ENCODE results near the gene METRN.
"Not testable (repeated sequence)": the region's sequence is repeated elsewhere in the genome, so short reads cannot be mapped to it uniquely, and the experiment has no call there.

METRN gene

DNA sequence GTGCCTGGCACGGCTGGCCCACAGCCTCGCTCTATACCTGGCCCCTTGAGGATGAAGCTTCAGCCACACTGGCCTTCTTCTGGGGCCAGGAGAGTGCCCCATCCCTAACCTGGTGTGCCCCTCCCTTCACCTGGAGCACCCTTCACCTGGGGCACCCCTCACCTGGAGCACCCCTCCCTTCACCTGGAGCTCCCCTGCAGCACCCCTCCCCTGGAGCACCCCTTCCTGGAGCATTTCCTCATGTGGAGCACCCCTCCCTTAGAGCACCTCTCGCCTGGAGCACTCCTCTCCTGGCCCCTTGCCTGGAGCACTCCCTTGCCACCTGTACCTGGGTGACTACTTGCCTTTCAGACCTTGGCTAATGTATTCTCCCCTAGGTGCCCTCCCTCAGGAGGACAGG, 6.9 kb upstream of the METRN start:
- H3K36me3 Mint-ChIP-seq, result no peaks in the 10 kb centered on the region
- no peak overlapping the region for H3K27ac Mint-ChIP-seq
- no peak overlapping the region for H3K4me3 Mint-ChIP-seq
- H3K9me3 Mint-ChIP-seq, result no peaks in the 10 kb centered on the region
- DNase-seq (ENCODE audit: low spot score in 2 of 2), result no peak
- no peak for ATAC-seq
- peaks cover 5% of the 10 kb centered on the region for H3K4me1 Mint-ChIP-seq

DNA sequence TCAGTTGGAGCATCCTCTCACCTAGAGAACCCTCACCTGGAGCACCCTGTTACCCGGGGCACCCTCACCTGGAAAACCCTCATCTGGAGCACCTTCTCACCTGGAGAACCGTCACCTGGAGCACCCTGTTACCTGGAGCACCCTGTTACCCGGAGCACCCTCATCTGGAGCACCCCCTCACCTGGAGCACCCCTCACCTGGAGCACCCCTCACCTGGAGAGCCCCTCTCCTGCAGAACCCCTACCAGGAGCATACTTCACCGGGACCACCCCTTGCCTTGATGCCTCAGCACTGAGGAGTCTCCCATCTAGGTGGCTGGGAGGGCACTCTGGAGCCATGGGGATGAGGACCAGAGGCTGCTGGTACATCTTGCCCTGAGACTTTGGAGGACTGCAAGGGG, 6.0 kb upstream of the METRN start:
- ATAC-seq (no peak), DNase-seq (ENCODE audit: low spot score in 2 of 2) (no peak)
- Mint-ChIP-seq H3K4me1 (peaks cover 5% of the 10 kb centered on the region), H3K4me3 (no peak overlapping the region), H3K27ac (no peak overlapping the region), H3K36me3 (no peaks in the 10 kb centered on the region), H3K9me3 (no peaks in the 10 kb centered on the region)

DNA sequence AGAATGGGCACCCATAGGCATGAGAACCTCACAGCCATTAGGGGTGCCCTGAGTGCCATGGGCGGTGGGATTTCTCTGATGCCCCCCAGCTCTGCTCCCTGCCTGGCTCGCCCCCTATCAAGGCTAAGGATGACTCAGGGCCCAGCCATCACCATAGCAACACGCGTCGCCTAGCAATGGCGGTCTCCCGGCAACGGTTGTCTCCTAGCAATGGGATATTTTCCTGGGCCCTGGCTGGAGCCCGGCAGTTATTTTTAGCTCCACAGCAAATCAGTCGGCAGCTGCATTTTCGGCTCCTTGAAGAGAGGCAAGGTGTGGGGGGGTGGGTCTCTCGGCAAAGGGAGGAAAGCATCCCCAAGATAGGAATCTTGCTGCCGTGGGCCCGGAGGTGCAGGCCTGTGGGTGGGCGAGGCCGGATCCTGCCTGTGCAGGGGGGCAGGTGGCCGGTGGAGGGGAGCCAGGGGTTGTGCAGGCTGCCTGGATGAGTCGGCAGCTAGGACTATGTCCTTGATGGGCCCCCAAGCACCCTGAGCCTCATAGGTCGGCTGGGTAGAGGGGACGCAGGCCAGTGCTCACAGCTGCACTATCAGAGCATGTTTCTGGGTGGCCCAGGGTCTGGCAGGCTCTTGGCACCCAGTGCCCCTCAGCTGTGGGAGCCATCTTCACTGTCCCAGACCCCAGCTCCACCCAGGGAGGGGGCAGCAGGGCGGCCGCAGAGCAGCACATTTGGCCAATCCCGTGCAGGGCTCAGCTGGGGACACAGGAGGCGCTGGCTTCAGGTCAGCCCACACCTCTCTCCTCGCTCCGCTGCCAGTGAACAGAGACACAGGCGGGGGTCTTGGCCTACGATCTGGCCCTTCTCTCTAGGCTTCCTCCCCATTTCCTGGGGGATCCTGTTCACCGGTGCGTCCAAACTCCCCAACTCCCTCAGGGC, 5.1 kb upstream of the METRN start:
- H3K4me3 Mint-ChIP-seq, result no peak overlapping the region
- ATAC-seq (no peak), DNase-seq (ENCODE audit: low spot score in 2 of 2) (no peak)
- no peaks in the 10 kb centered on the region for H3K9me3 Mint-ChIP-seq
- H3K36me3 Mint-ChIP-seq, result no peaks in the 10 kb centered on the region
- peaks cover 5% of the 10 kb centered on the region for H3K4me1 Mint-ChIP-seq
- H3K27ac Mint-ChIP-seq, result no peak overlapping the region

DNA sequence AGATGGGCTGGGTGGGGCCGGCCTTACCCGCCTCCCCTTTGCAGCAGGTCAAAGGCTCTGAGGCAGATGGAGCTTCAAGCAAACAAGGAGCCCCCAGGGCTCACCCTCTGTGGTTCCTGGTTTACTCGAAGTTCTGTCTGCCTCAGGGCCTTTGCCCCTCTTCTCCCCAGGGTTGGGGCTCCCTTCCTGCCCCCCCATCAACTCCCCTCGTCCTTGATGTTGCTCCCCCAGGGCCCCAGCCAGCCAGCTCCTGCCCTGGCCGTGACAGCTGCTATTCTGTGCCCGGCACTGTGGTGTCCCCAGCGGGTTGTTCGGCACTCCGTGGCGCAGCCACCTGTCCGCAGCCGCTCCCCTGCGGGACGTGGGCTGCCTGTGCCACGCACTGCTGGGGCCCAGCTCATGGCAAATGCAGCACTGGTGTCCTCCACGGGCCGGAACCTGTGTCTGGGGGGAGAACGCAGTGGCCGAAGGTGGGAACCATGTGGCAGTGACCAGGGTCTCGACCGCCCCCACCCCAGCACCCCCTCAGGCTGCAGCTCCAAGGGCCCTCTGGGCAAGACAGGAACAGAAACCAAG, 4.3 kb upstream of the METRN start:
- H3K27ac Mint-ChIP-seq, result no peak overlapping the region
- peaks cover 5% of the 10 kb centered on the region for H3K4me1 Mint-ChIP-seq
- ATAC-seq, result no peak
- no peak for DNase-seq (ENCODE audit: low spot score in 2 of 2)
- H3K4me3 Mint-ChIP-seq, result no peak overlapping the region
- no peaks in the 10 kb centered on the region for H3K36me3 Mint-ChIP-seq
- no peaks in the 10 kb centered on the region for H3K9me3 Mint-ChIP-seq

GRCh38 chr16:711084-711483, 3.8 kb upstream of the METRN start:
- no peak for ATAC-seq
- no peaks in the 10 kb centered on the region for H3K9me3 Mint-ChIP-seq
- H3K4me3 Mint-ChIP-seq, result no peak overlapping the region
- no peak overlapping the region for H3K27ac Mint-ChIP-seq
- H3K36me3 Mint-ChIP-seq, result no peaks in the 10 kb centered on the region
- no peak for DNase-seq (ENCODE audit: low spot score in 2 of 2)
- H3K4me1 Mint-ChIP-seq, result peaks cover 6% of the 10 kb centered on the region

GRCh38 chr16:711548-712320, 3.2 kb upstream of the METRN start:
- no peaks in the 10 kb centered on the region for H3K9me3 Mint-ChIP-seq
- ATAC-seq (peak; percentile 70), DNase-seq (ENCODE audit: low spot score in 2 of 2) (peak; percentile 89 to 91)
- no peak overlapping the region for H3K27ac Mint-ChIP-seq
- peaks cover 4% of the 10 kb centered on the region for H3K36me3 Mint-ChIP-seq
- H3K4me3 Mint-ChIP-seq, result no peak overlapping the region
- H3K4me1 Mint-ChIP-seq, result peaks cover 11% of the 10 kb centered on the region

DNA sequence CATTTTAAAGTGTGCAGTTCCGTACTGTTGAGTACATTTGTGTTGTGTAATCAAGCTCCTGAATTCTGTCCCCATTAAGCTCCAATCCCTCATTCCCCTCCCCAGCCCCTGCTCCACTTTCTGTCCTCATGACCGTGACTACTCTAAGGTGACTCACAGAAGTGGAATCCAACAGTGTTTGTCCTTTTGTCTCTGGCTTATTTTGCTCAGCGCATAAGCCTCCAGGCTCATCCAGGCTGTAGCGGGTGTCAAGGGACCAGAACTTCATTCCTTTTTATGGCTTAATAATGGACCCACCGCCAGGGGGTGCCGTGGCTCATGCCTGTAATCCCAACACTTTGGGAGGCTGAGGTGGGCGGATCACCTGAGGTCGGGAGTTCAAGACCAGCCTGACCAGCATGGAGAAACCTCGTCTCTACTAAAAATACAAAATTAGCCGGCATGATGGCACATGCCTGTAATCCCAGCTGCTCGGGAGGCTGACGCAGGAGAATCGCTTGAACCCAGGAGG, 2.1 kb upstream of the METRN start:
- not testable (repeated sequence) for H3K4me3 Mint-ChIP-seq, ATAC-seq, H3K36me3 Mint-ChIP-seq, H3K9me3 Mint-ChIP-seq, H3K27ac Mint-ChIP-seq
- DNase-seq (ENCODE audit: low spot score in 2 of 2), result peak; percentile 43 to 79
- H3K4me1 Mint-ChIP-seq, result peaks cover 11% of the 10 kb centered on the region

DNA sequence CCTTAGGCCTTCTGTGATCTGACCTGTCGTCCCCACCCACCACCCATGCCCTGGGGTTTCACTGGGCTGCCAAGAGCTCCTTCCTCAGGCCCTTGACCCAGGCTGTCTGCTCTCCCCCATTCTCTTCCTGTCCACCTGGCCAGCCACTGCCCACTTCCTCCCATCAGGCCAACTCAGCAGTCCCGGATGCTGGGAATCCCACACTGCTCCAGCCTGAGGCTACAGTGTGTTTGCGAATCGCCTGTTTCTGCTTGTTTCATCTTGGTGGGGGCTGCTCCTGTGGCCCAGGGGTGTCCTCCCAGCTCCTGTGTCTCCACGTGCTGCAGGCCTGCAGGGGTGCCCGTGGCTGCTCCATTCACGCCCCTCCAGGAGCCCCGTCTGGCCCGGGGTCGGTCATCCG, 839 bp upstream of the METRN start:
- ATAC-seq, result no peak
- Mint-ChIP-seq H3K4me1 (peaks cover 13% of the 10 kb centered on the region), H3K36me3 (peaks cover 5% of the 10 kb centered on the region), H3K9me3 (no peaks in the 10 kb centered on the region), H3K4me3 (peak overlapping the region; percentile 22), H3K27ac (no peak overlapping the region)
- no peak for DNase-seq (ENCODE audit: low spot score in 2 of 2)

GRCh38 chr16:715477-716199, 720 bp downstream of the METRN start:
- Mint-ChIP-seq H3K27ac (no peak overlapping the region), H3K36me3 (peaks cover 15% of the 10 kb centered on the region), H3K4me1 (peaks cover 27% of the 10 kb centered on the region), H3K9me3 (no peaks in the 10 kb centered on the region), H3K4me3 (peak overlapping the region; percentile 61)
- peak in 1 of 2 donors; percentile 79 for DNase-seq (ENCODE audit: low spot score in 2 of 2)
- ATAC-seq, result peak; percentile 24

DNA sequence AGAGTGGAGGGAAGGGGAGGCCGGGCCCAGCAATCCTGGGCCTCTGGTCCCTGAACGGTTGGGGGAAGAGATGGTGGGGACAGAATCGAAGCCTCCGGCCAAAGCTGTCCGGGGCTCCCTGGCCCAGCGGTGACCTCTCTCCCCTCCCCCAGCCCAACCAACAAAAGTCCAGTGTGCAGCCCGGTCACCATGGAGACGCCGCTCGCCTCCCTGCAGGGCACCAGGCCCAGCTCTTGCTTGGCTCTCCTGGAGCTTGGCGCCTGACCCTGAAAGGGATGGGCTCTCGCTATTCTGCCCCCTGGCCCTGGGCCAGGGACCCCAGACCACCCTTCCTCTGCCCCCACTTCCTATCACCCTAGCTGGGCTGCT, 1.3 kb downstream of the METRN start:
- Mint-ChIP-seq H3K4me1 (peaks cover 27% of the 10 kb centered on the region), H3K4me3 (peak overlapping the region; percentile 61), H3K27ac (no peak overlapping the region), H3K9me3 (no peaks in the 10 kb centered on the region), H3K36me3 (peaks cover 15% of the 10 kb centered on the region)
- ATAC-seq (no peak), DNase-seq (ENCODE audit: low spot score in 2 of 2) (no peak)

DNA sequence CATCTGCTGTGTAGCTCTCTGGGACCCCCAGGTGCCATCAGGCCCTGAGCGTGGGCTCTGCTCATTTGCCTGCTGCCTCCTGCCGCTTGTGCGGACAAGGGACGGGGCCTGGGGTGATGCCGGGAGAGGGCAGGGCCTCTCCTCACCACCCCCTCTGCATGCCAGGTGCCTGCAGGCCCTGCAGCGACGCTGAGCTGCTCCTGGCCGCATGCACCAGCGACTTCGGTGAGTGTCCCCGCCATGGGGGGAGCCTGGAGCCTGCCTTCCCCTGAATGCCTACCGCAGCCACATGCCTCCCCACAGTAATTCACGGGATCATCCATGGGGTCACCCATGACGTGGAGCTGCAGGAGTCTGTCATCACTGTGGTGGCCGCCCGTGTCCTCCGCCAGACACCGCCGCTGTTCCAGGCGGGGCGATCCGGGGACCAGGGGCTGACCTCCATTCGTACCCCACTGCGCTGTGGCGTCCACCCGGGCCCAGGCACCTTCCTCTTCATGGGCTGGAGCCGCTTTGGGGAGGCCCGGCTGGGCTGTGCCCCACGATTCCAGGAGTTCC, 1.9 kb downstream of the METRN start:
- peaks cover 15% of the 10 kb centered on the region for H3K36me3 Mint-ChIP-seq

DNA sequence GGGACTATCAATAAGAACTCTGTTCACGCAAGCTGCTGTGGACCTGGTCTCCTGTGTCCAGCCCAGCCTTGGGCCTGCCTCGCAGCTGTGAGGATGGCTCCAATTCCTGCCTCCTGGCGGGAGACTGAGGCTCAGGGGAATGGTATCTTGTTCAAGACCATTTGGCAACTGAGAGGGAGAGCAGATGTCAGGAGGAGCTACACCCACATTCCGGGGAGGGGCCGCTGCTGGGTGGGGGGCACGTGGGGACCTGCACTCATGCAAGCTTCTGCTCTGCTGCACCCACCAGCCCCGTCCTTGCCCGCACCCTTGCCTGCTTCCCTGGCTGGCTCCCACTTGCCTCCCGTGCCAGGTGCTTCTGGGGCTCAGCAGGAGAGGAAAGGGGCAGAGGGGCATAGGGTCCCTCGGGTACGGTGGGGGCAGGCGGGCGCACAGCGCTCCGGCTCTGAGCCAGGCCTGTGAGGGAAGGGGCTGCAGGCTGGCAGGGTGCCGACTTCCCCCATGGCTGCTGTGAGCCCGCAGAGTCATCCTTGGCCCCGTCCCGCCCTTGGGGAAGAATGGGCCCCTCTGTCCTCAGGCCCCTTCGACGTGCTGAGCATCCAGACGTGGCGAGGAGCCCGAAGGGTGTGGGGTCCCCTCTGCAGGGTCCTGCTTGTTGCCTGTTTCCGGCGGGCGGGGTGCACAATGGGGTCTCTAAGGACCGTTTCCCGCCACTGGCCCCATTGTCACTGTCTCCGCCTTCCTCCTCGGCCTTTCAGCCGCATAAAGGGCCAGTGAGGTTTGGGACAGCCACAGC, 2.7 kb downstream of the METRN start:
- Mint-ChIP-seq H3K4me1 (peaks cover 30% of the 10 kb centered on the region), H3K9me3 (no peaks in the 10 kb centered on the region), H3K4me3 (no peak overlapping the region), H3K27ac (no peak overlapping the region), H3K36me3 (peaks cover 15% of the 10 kb centered on the region)
- DNase-seq (ENCODE audit: low spot score in 2 of 2) (no peak), ATAC-seq (no peak)

More for the DNA sequence above, 1.9 kb downstream of the METRN start:
- Mint-ChIP-seq H3K4me1 (peaks cover 29% of the 10 kb centered on the region), H3K4me3 (peak overlapping the region; percentile 61), H3K27ac (no peak overlapping the region), H3K9me3 (no peaks in the 10 kb centered on the region)
- ATAC-seq, result no peak
- no peak for DNase-seq (ENCODE audit: low spot score in 2 of 2)

DNA sequence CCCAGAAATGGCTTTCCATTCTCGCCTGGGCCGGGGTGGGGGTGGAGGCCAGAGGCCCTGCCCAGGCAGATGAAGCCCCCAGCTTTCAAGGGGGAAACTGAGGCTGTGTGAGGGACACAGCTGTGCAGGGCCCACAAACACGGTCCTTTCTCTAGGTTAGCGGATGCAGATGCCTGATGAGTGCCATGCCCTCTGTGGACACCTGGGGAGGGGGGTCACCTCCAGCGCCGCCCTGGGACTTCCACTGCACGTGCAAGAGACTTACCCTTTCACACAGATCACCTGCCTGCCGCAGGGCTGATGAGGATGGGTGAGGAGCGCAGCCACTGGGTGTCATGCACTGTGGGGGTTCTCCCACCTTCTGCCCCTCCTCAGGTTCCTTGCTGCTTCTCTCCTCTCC, 3.5 kb downstream of the METRN start:
- H3K4me1 Mint-ChIP-seq, result peaks cover 27% of the 10 kb centered on the region
- H3K9me3 Mint-ChIP-seq, result no peaks in the 10 kb centered on the region
- H3K36me3 Mint-ChIP-seq, result peaks cover 15% of the 10 kb centered on the region
- no peak overlapping the region for H3K27ac Mint-ChIP-seq
- DNase-seq (ENCODE audit: low spot score in 2 of 2) (no peak), ATAC-seq (no peak)
- no peak overlapping the region for H3K4me3 Mint-ChIP-seq

GRCh38 chr16:718922-719321, 4.0 kb downstream of the METRN start:
- Mint-ChIP-seq H3K4me3 (peak overlapping the region; percentile 80), H3K9me3 (no peaks in the 10 kb centered on the region), H3K36me3 (peaks cover 15% of the 10 kb centered on the region), H3K27ac (peak overlapping the region; percentile 40), H3K4me1 (peaks cover 27% of the 10 kb centered on the region)
- ATAC-seq, result no peak
- no peak for DNase-seq (ENCODE audit: low spot score in 2 of 2)

Measured in stimulated activated effector memory CD8-positive, alpha-beta T cell treated with anti-CD3 and anti-CD28 coated beads, Interleukin-12 subunit alpha, Interleukin-12 subunit beta, amount 100 ng/mL, for 72 hours (primary cell).